ENCODE measurements around the gene ADAR. TPM values are rescaled to one million over a fixed set of nuclear protein-coding genes. Genes with fewer than 3 reads are reported as not detected.

The ADAR gene
- total and polyA plus RNA-seq, 2 of the 4 experiments (the other 2 are of a cell fraction): 70.9 to 131 TPM

DNA sequence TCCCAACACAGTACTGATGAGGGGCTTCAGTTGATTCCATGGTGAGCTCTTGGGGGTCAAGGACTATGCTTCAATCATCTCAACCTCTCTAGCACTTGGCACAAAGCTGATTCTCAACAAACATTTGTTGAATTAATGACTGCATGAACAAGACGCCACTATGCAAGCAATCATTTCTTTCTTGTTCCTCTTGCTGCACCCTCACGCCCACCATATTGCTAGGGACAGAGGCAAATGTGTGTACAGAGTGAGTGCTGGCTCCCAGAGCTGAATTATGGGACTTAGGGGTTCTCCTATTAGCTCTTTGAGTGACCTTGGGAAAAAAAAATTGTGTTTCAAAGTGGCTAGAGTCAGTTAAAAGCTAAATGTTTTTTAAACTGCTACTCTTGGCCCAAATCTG, 2.5 kb downstream of the ADAR start:
- H3K9me1 ChIP-seq (ENCODE audit: insufficient read depth, low read length): peaks cover 37% of the 10 kb centered on the region
- H3K4me3 ChIP-seq (ENCODE audit: insufficient read depth, low read depth, low read length): no peak overlapping the region
- no peak overlapping the region for H4K91ac ChIP-seq (ENCODE audit: insufficient read depth, low read depth, low read length)
- TF ChIP-seq POLR2A (IDR thresholded peaks at IDR 0.05; ENCODE audit: low read depth, low read length) (no peak), CTCF (conservative IDR thresholded peaks at IDR 0.05; ENCODE audit: low read depth, low read length) (no peak), MAZ (IDR thresholded peaks at IDR 0.05; ENCODE audit: borderline replicate concordance, low read depth, low read length) (no peak), BHLHE40 (IDR thresholded peaks at IDR 0.05; ENCODE audit: low read depth, low read length) (no peak), CEBPB (IDR thresholded peaks at IDR 0.05; ENCODE audit: low read depth, low read length) (no peak), MAFK (IDR thresholded peaks at IDR 0.05; ENCODE audit: low read depth, low read length) (no peak), SMC3 (IDR thresholded peaks at IDR 0.05; ENCODE audit: low read depth, low read length) (no peak), USF2 (IDR thresholded peaks at IDR 0.05; ENCODE audit: low read depth, low read length) (no peak), NFE2L2 (IDR thresholded peaks at IDR 0.05; ENCODE audit: low read depth, low read length) (no peak), ELK1 (IDR thresholded peaks at IDR 0.05; ENCODE audit: borderline replicate concordance, low read depth, low read length) (no peak), FOS (IDR thresholded peaks at IDR 0.05; ENCODE audit: low read depth, low read length) (no peak), RAD21 (IDR thresholded peaks at IDR 0.05; ENCODE audit: low read length) (no peak)
- H2AK9ac ChIP-seq (replicated peaks; ENCODE audit: low read depth, low read length, poor library complexity): no peak overlapping the region
- no peak overlapping the region for H2BK120ac ChIP-seq (ENCODE audit: low read depth, low read length)
- WGBS, 2 experiments (ENCODE audit: extremely low coverage in 2 of 2, insufficient read length in 1 of 2): no CpG with 5 or more reads among the region's 2 CpGs
- peak overlapping the region; percentile 48 for H3K23ac ChIP-seq (ENCODE audit: low read depth, low read length)
- no peak overlapping the region for H4K5ac ChIP-seq (ENCODE audit: low read depth, low read length)
- no peak overlapping the region for H2BK20ac ChIP-seq (ENCODE audit: low read depth, low read length)
- no peak overlapping the region for H3K4ac ChIP-seq (ENCODE audit: low read depth, low read length)
- CTCF ChIA-PET: interaction anchor here (1.2 kb wide), 1 partner anchor 11 kb away, joined by 3 read pairs; no protein-coding TSS in a partner anchor
- H2AFZ ChIP-seq (replicated peaks; ENCODE audit: low read length, poor library complexity): no peak overlapping the region
- H2AK5ac ChIP-seq (ENCODE audit: low read depth, low read length): no peak overlapping the region
- no peak overlapping the region for H3K9ac ChIP-seq (ENCODE audit: low read depth, low read length)
- H2BK15ac ChIP-seq (ENCODE audit: low read depth, low read length): no peak overlapping the region
- intact Hi-C loops (cut with micrococcal nuclease) (loop anchor here (5.0 kb wide), 1 partner anchor 272 kb away; no protein-coding TSS in a partner anchor), in situ Hi-C loops (cut with MboI; ENCODE audit: low sequenced_read_pairs) (no loop called here), dilution Hi-C loops (cut with HindIII; ENCODE audit: low sequenced_read_pairs, unreplicated experiment) (no loop called here)
- DNase-seq (no peak), ATAC-seq (ENCODE audit: low read depth) (no peak)
- H3K4me2 ChIP-seq (ENCODE audit: low read depth, low read length): no peak overlapping the region
- peaks cover 22% of the 10 kb centered on the region for H3K36me3 ChIP-seq (ENCODE audit: control insufficient read depth, insufficient read depth, low read length)
- no peak overlapping the region for H3K18ac ChIP-seq (ENCODE audit: low read depth, low read length)
- no peaks in the 10 kb centered on the region for H3K27me3 ChIP-seq (ENCODE audit: control insufficient read depth, insufficient read depth, low read length)
- POLR2A ChIA-PET (ENCODE audit: unreplicated experiment): no interaction called here
- no peak overlapping the region for H4K8ac ChIP-seq (ENCODE audit: low read depth in 2 of 2, low read length in 2 of 2)
- H3K14ac ChIP-seq (replicated peaks; ENCODE audit: low read depth, low read length): no peak overlapping the region
- H4K20me1 ChIP-seq (ENCODE audit: insufficient read depth, low read length): peaks cover 68% of the 10 kb centered on the region
- H3K27ac ChIP-seq (ENCODE audit: insufficient read depth, low read length): no peak overlapping the region
- H2BK5ac ChIP-seq (ENCODE audit: low read depth, low read length, poor library complexity, severe bottlenecking): no peak overlapping the region
- no TSS peak for BruUV-seq (replicated peaks)
- H3K56ac ChIP-seq (ENCODE audit: extremely low read depth, insufficient read depth, low read length): no peak overlapping the region
- peaks cover 4% of the 10 kb centered on the region for H3K4me1 ChIP-seq (ENCODE audit: control insufficient read depth, insufficient read depth, low read length)
- no peaks in the 10 kb centered on the region for H3K9me3 ChIP-seq (ENCODE audit: control insufficient read depth, insufficient read depth, low read length)
- H3K79me1 ChIP-seq (ENCODE audit: low read depth in 1 of 2, low read length in 2 of 2): peaks cover 55 to 82% of the 10 kb centered on the region in 2 experiments
